HepG2 (cell line): ENCODE data around the gene SMIM22. TPM values are rescaled to one million over a fixed set of nuclear protein-coding genes. Genes with fewer than 3 reads are reported as not detected.

ENCODE experiments used
- CHD4 ChIP-seq: fragments of 200-600 bp; sonication (generic); IDR thresholded peaks from 2 replicates; pipeline ENCODE4 v1.7.0; 2017; ENCODE audit warnings: mild to moderate bottlenecking, low read length, borderline replicate concordance
- HBP1 ChIP-seq: IDR thresholded peaks from 2 replicates; pipeline ENCODE4 v1.6.1; 2016; ENCODE audit warnings: low read depth, control low read depth
- HES4 ChIP-seq: sonication (generic); formaldehyde crosslinking; IDR thresholded peaks from 2 replicates; pipeline ENCODE4 v1.9.0; 2021; ENCODE audit warnings: mild to moderate bottlenecking, missing genetic modification reagents, borderline replicate concordance
- PRMT3 ChIP-seq: sonication (generic); formaldehyde crosslinking; IDR thresholded peaks from 2 replicates; pipeline ENCODE4 v1.8.1; 2022; ENCODE audit warnings: low read depth, mild to moderate bottlenecking, moderate library complexity, missing genetic modification reagents, borderline replicate concordance
- SKI ChIP-seq: fragments of 450-650 bp; IDR thresholded peaks from one replicate; pipeline ENCODE4 v1.6.1; 2018; ENCODE audit warnings: mild to moderate bottlenecking; ENCODE audit not compliant: partially characterized antibody
- SMC3 ChIP-seq: IDR thresholded peaks from 2 replicates; pipeline ENCODE4 v1.6.1; 2011; ENCODE audit warnings: low read length, improper control_type of control experiment
- YEATS4 ChIP-seq: sonication (generic); formaldehyde crosslinking; IDR thresholded peaks from 2 replicates; pipeline ENCODE4 v1.4.0; 2020; ENCODE audit warnings: missing genetic modification reagents, borderline replicate concordance
- ZNF10 ChIP-seq: sonication (generic); formaldehyde crosslinking; IDR thresholded peaks from 2 replicates; pipeline ENCODE4 v1.4.0; 2020; ENCODE audit warnings: mild to moderate bottlenecking, low read depth, missing genetic modification reagents, borderline replicate concordance
- ZNF12 ChIP-seq: sonication (generic); formaldehyde crosslinking; IDR thresholded peaks from 2 replicates; pipeline ENCODE4 v1.5.0; 2020; ENCODE audit warnings: missing genetic modification reagents
- ZNF333 ChIP-seq: sonication (generic); formaldehyde crosslinking; IDR thresholded peaks from 2 replicates; pipeline ENCODE4 v1.4.0; 2020; ENCODE audit warnings: mild to moderate bottlenecking, missing genetic modification reagents, borderline replicate concordance
- ZNF501 ChIP-seq: sonication (generic); formaldehyde crosslinking; IDR thresholded peaks from 2 replicates; pipeline ENCODE4 v1.5.1; 2020; ENCODE audit warnings: mild to moderate bottlenecking, moderate library complexity, missing genetic modification reagents
- ZNF503 ChIP-seq: sonication (generic); formaldehyde crosslinking; IDR thresholded peaks from 2 replicates; pipeline ENCODE4 v1.4.0; 2020; ENCODE audit warnings: missing genetic modification reagents
- ZNF572 ChIP-seq: sonication (generic); formaldehyde crosslinking; IDR thresholded peaks from 2 replicates; pipeline ENCODE4 v1.5.1; 2020; ENCODE audit warnings: mild to moderate bottlenecking, missing genetic modification reagents
- ZNF770 ChIP-seq: sonication (generic); formaldehyde crosslinking; IDR thresholded peaks from 2 replicates; pipeline ENCODE4 v1.5.0; 2020; ENCODE audit warnings: mild to moderate bottlenecking, missing genetic modification reagents
- polyA plus RNA-seq, 8 experiments: library from polyadenylated mRNA; depleted of rRNA in 3 of 8; stranded (reverse) in 7 of 8; unstranded in 1 of 8; fragments of >200 nt; fragmentation: Illumina TruSeq in 4 of 8; extraction: Trizol in 4 of 8; gene quantifications; 2 replicates each; pipeline versions ENCODE4 v1.2.1 to v1.2.3, GENCODE V29; 2011 to 2016; ENCODE audit warnings: low read depth in 4 of 8, missing spikeins in 1 of 8, mixed read lengths in 1 of 8; ENCODE audit not compliant: insufficient read depth in 1 of 8
- total RNA-seq, 5 experiments: library from RNA; depleted of rRNA; stranded (reverse); fragments of >200 nt; fragmentation: Illumina TruSeq; extraction: Trizol; gene quantifications; 2 replicates each; pipeline ENCODE4 v1.2.3, GENCODE V29; 2016; ENCODE audit warnings: low read depth in 1 of 5
- TF ChIP-seq, protein P1 (sequence below): sonication (generic); formaldehyde crosslinking; IDR thresholded peaks from 2 replicates; pipeline ENCODE4 v1.4.0; 2020; ENCODE audit warnings: low read depth, mild to moderate bottlenecking, missing genetic modification reagents
- TF ChIP-seq, protein P2 (sequence below): sonication (generic); formaldehyde crosslinking; IDR thresholded peaks from 2 replicates; pipeline ENCODE4 v1.4.0; 2020; ENCODE audit warnings: mild to moderate bottlenecking, missing genetic modification reagents, borderline replicate concordance

Gene SMIM22
- total and polyA plus RNA-seq, 2 of the 13 experiments (the other 11 are each of a cell fraction or from before 2014, with no cell fraction given): not detected

DNA sequence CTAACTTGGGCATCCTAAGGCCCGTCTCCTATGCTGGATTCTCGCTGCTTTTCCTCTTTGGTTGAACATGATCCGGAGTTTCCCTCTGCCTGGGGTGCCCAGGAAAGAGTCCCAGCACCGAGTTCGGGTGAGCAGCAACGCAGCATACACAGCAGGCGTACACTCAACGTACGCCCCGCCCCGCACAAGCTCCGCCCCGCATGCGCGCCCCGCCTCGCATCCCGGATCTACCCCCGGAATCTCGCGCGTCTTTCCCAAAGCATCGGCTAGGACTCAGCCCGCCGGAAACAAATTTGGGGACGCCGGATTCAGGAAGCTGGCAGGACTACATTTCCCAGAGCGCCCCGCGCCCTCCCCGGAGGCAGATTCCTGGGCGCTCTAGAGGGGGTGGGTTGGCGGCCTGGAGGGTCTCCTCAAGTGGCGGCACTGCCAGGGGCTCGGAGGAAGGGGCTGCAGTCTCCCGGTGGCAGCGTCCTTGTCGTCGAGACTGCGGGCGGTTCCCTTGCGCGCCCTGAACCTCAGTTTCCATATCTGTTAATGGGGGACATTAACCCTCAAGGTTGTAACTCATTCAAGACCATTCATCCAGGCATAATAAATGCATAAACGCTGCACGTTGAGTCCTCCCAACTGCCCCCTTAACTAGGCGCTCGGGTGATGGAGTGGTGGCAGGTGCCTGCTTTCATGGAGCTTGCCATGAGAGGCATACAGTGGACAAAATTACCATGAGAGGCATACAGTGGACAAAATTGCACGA lies 26.4 kb upstream of the SMIM22 start (continued):
- TF ChIP-seq, protein P1, sequence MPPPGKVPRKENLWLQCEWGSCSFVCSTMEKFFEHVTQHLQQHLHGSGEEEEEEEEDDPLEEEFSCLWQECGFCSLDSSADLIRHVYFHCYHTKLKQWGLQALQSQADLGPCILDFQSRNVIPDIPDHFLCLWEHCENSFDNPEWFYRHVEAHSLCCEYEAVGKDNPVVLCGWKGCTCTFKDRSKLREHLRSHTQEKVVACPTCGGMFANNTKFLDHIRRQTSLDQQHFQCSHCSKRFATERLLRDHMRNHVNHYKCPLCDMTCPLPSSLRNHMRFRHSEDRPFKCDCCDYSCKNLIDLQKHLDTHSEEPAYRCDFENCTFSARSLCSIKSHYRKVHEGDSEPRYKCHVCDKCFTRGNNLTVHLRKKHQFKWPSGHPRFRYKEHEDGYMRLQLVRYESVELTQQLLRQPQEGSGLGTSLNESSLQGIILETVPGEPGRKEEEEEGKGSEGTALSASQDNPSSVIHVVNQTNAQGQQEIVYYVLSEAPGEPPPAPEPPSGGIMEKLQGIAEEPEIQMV (CRISPR knock-in tag): no peak
- peak; percentile 55; the same call in 1 of the 2 replicates for TF ChIP-seq HBP1
- peak; percentile 7; the same call in 1 of the 2 replicates for TF ChIP-seq PRMT3 (CRISPR knock-in tag)
- peak; percentile 73 for TF ChIP-seq YEATS4 (CRISPR knock-in tag)
- peak; percentile 16; the same call in 1 of the 2 replicates for TF ChIP-seq ZNF12 (CRISPR knock-in tag)
- TF ChIP-seq ZNF503 (CRISPR knock-in tag): no peak
- no peak for TF ChIP-seq ZNF770 (CRISPR knock-in tag)
- TF ChIP-seq SKI: no peak
- TF ChIP-seq HES4 (CRISPR knock-in tag): no peak
- TF ChIP-seq, protein P2, sequence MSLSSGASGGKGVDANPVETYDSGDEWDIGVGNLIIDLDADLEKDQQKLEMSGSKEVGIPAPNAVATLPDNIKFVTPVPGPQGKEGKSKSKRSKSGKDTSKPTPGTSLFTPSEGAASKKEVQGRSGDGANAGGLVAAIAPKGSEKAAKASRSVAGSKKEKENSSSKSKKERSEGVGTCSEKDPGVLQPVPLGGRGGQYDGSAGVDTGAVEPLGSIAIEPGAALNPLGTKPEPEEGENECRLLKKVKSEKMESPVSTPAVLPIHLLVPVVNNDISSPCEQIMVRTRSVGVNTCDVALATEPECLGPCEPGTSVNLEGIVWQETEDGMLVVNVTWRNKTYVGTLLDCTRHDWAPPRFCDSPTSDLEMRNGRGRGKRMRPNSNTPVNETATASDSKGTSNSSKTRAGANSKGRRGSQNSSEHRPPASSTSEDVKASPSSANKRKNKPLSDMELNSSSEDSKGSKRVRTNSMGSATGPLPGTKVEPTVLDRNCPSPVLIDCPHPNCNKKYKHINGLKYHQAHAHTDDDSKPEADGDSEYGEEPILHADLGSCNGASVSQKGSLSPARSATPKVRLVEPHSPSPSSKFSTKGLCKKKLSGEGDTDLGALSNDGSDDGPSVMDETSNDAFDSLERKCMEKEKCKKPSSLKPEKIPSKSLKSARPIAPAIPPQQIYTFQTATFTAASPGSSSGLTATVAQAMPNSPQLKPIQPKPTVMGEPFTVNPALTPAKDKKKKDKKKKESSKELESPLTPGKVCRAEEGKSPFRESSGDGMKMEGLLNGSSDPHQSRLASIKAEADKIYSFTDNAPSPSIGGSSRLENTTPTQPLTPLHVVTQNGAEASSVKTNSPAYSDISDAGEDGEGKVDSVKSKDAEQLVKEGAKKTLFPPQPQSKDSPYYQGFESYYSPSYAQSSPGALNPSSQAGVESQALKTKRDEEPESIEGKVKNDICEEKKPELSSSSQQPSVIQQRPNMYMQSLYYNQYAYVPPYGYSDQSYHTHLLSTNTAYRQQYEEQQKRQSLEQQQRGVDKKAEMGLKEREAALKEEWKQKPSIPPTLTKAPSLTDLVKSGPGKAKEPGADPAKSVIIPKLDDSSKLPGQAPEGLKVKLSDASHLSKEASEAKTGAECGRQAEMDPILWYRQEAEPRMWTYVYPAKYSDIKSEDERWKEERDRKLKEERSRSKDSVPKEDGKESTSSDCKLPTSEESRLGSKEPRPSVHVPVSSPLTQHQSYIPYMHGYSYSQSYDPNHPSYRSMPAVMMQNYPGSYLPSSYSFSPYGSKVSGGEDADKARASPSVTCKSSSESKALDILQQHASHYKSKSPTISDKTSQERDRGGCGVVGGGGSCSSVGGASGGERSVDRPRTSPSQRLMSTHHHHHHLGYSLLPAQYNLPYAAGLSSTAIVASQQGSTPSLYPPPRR: no peak
- no peak for TF ChIP-seq ZNF333 (CRISPR knock-in tag)
- peak; percentile 97 for TF ChIP-seq CHD4
- no peak for TF ChIP-seq SMC3
- TF ChIP-seq ZNF10 (CRISPR knock-in tag): no peak
- no peak; the same call in 1 of the 2 replicates for TF ChIP-seq ZNF572
- TF ChIP-seq ZNF501 (CRISPR knock-in tag): peak; percentile 81
